GM12801 (cell line): ENCODE data around the gene IFFO2.

Source experiments
- TF ChIP-seq, protein P1 (sequence below): IDR thresholded peaks from one replicate; pipeline ENCODE4 v1.5.1; 2011; ENCODE audit warnings: control low read depth; ENCODE audit not compliant: insufficient read length; ENCODE audit errors: extremely low read depth

The IFFO2 gene

GRCh38 chr1:18872071-18872611 lies 84.3 kb downstream of the IFFO2 start:
- TF ChIP-seq, protein P1, sequence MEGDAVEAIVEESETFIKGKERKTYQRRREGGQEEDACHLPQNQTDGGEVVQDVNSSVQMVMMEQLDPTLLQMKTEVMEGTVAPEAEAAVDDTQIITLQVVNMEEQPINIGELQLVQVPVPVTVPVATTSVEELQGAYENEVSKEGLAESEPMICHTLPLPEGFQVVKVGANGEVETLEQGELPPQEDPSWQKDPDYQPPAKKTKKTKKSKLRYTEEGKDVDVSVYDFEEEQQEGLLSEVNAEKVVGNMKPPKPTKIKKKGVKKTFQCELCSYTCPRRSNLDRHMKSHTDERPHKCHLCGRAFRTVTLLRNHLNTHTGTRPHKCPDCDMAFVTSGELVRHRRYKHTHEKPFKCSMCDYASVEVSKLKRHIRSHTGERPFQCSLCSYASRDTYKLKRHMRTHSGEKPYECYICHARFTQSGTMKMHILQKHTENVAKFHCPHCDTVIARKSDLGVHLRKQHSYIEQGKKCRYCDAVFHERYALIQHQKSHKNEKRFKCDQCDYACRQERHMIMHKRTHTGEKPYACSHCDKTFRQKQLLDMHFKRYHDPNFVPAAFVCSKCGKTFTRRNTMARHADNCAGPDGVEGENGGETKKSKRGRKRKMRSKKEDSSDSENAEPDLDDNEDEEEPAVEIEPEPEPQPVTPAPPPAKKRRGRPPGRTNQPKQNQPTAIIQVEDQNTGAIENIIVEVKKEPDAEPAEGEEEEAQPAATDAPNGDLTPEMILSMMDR: no peak

GRCh38 chr1:18871401-18872070 lies 84.9 kb downstream of the IFFO2 start:
- TF ChIP-seq, protein P1: no peak

DNA sequence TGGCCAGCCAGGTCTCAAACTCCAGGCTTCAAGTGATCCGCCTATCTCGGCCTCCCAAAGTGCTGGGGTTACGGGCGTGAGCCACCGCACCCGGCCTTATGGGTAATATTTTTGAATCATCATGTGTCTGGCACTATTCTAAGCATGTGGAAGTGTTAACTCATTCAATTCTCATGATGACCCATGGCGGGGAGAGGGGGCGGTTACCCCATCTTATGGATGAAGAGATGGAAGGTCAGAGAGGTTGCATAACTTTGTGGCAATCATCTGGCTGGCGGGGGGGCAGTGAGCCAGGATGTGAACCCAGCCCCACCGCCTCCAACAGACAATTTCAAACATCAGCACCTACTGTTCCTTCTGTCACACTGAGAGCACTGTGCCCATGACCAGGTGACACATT lies 85.5 kb downstream of the IFFO2 start:
- TF ChIP-seq, protein P1: no peak

GRCh38 chr1:18869847-18870594 lies 86.5 kb downstream of the IFFO2 start:
- TF ChIP-seq, protein P1: no peak

GRCh38 chr1:18868801-18869424 lies 87.6 kb downstream of the IFFO2 start:
- TF ChIP-seq, protein P1: no peak

- TF ChIP-seq, protein P1: no peak
Observed at GRCh38 chr1:18868354-18868753, 88.1 kb downstream of the IFFO2 start.

- TF ChIP-seq, protein P1: no peak
Observed at GRCh38 chr1:18866846-18867245, 89.6 kb downstream of the IFFO2 start.
